GM21367 (cell line): ENCODE data around the gene HEXD.
"Not testable (repeated sequence)": the region's sequence is repeated elsewhere in the genome, so short reads cannot be mapped to it uniquely, and the experiment has no call there.

ENCODE experiments used
- ATAC-seq: cut with Tn5 transposase; IDR thresholded peaks from one replicate; pipeline ENCODE4 v1.9.1; 2021; ENCODE audit not compliant: unreplicated experiment

Gene HEXD

DNA sequence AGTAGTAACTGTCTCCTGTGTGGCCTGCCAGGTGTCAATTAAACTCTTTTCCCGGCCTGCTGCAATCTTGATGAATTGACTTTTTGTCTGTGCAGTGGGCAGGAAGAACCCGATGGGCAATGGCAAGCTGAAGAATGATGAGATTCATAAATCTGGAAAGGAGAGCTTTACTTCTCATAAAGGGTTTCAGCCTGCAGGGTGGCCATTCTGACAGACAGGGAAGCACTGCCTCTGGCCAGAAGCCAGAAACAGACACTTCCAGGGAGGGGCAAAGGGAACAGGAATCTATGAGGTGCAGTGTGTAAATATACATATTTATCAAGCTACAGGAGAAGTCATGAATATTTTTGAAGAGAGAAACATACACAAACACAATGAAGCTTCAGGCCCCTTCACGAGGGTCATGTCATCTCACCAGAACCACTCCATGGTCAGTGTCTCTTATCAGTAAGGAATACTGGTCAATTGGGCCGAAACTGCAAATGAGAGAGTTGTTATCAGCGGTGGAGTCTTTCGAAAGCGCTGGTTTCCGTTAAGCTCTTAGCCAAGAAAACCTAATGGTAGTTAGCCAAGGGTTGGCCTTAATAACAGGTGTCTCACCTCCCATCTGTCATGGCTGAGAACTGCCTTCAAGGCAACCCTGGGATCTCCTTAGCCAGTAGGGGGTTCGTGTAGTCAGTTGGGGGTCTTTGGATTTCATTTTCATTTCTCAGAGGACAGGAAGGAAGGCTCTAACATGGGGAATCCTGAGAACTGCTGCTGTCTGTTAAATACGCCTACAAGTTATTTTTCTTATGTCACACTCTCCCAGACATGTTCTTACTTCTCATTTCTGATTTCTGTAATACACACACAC lies 39.2 kb downstream of the HEXD start:
- ATAC-seq = no peak

DNA sequence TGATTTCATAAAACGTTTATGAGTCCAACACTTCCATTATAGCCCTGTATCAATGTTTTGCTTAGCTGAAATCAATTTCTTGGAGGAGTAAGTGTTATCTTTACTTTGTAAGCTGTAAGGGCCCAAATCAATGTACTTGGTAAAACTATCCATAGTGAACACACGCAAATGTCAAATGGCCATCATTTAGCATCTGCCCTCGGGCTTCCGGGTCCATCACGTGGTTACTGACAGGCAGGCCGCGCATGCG lies 39.7 kb downstream of the HEXD start:
- no peak for ATAC-seq

DNA sequence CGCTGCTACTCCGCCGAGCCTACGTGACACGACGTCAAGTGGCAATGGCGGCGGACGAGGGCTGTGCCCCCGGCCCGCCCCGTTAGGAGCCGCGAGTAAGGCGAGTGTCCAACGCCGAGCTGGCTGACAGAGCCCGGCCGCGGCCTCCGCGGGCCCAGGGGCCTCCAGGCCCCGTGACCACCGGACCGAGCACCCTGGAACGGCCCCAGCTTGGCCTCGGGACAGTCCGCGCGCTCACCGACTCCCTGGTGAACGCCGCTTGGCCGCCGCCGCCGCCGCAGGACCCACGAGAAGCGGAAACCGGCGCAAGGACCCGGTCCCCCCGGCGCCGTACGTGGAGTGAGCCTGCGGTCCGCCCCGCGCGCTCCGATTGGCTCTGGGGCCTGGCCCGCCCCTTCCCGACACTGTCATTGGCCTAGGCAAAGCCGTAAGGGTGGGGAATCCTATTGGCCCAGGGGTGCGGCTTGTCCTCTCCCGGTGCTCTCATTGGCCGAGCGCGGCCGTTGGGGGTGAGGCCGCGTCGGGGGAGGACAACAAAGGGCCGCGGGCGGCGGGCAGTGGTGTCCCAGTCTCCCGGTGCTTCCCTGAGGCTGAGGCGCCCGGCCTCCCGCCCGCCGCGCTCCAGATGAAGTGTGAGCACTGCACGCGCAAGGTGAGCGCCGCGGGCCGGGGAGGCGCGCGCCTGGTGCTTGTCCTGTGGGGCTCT lies 40.2 kb downstream of the HEXD start, which contains the start of gene NARF:
Gene NARF (plus strand): TSS at position 563 of the 706 bp plus-strand sequence. CDS start 63 bp downstream, at position 626.
- ATAC-seq = peak; percentile 88

DNA sequence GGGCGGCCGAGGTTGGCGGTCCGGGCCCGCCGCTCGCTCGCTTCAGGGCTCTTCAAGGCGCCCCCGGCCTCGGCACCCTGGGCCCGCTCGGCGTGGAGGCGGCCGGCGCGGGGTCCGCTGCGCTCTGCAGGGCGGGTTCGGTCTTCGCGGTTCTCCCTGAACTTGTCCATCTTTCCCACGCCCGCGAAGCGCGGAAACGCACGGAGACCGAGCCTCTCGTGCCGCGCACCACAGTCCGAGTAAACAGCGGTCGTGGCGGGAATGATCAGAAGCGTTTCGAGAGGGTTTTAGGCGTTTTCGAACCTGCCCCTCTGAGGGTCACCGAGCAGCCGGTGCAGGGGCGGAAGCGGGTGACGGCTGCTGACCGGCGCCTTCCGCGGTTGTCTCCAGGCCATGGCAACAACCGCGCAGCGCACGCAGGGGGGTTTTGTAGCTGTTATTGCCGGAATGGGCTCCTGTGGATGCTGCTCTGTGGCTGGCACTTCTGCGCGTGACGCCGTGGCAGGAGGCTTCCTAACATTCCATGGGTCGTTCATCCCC lies 40.8 kb downstream of the HEXD start:
- ATAC-seq = peak; percentile 23

DNA sequence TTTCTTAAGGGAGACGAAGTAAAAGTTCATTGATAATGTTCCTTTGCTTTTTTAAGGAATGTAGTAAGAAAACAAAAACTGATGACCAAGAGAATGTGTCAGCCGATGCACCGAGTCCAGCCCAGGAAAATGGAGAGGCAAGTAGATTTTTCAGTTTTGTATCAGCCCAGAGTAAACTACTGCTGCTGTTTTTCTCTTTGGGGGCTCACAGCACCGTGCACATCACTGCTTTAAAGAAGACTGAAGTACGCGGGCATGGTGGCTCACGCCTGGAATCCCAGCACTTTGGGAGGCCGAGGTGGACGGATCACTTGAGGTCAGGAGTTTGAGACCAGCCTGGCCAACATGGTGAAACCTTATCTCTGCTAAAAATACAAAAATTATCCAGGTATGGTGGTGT lies 41.8 kb downstream of the HEXD start:
- ATAC-seq = not testable (repeated sequence)

DNA sequence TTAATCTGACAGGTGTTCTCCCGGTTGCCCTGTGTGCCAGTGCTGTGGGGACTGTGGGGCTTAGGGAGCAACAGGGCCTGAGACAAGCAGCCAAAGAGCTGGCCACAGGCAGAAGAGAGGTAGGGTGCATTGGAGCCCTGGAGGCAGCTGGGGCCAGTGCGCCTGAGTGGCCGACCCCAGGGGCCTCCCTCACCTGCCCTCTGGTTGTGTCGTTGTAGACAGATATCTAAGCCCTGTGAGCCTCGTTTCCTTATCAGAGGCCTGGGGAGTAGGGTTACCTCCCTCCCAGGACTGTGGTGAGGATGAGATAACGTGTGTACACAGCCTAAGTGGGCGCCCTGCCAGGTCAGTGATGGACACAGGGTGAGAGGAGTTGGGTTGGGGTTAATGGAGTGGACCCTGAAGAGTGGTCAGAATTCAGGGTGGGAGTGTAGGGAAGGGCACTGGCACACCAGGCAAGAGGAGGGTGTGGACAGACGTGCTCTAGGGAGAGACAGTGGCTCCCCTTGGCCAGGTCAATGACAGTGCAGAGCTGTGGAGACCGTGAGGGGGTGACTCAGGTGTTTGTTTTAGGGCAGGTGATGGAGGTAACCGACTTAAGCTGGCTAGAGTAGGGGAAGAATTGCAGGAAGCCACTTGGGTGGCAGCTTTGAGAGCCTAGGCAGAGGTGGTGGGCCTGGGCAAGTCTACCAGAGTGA lies 43.8 kb downstream of the HEXD start:
- no peak for ATAC-seq

DNA sequence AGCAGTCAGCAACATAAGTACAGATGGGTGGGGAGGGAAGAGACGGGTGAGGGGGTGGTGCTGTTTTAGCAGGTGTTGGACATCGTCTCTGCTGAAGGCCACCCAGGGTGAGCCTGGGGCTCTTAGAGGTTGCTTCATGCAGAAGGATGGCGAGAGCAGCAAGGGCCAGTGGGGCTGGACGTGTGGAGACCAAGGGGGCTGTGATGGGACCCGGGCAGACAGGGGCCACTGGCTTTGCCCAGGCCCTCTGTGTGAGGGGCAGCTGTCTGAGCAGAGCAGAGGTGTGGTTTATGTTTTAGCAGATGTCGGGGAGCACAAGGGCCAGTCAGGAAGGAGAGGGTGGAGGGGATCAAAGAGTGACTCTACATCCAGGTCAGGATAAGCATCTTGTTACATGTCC lies 45.2 kb downstream of the HEXD start:
- no peak for ATAC-seq

DNA sequence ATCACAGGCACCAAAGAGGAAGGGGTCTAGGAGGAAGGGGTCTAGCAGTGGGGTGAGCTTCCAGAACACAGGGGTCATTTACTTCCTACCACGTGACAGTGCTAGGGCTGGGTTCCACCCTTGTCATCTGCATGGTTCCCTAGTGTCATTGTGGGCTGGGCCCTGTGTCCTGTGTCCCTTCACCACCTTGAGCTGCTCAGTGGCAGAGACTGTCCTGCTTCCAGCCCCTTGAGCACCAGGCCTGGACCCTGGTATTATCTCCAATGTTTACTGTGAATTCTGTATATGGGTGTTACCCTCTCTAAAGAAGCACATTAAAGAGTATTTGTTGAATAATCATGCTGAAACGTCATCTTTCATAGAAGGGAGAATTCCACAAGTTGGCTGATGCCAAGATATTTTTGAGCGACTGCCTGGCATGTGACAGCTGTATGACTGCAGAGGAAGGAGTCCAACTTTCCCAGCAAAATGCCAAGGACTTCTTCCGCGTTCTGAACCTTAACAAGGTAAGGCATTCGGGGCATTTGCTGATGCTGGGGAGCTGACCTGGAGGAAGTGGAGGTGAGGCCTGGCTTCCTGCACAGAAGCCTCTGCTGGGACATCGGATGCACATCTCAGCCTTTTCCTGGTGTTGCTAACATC lies 45.9 kb downstream of the HEXD start:
- ATAC-seq = no peak

DNA sequence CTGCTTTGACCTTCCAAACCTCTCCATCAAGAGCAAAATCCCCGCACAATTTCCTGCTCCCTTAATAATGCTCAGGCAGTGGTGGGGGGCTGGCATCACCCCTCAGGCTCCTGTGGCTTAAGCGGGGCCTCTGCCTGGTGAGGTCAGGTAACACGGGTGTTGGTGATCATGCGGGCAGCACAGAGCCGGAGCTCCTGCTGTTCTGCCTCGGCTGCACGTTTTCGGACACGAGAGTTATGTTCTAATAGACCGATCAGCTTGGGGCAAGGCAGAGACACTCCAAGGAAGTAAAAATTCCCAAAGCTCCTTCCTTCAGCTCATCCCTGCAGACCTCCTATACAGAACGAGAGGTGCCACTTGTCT lies 46.4 kb downstream of the HEXD start:
- ATAC-seq = no peak

DNA sequence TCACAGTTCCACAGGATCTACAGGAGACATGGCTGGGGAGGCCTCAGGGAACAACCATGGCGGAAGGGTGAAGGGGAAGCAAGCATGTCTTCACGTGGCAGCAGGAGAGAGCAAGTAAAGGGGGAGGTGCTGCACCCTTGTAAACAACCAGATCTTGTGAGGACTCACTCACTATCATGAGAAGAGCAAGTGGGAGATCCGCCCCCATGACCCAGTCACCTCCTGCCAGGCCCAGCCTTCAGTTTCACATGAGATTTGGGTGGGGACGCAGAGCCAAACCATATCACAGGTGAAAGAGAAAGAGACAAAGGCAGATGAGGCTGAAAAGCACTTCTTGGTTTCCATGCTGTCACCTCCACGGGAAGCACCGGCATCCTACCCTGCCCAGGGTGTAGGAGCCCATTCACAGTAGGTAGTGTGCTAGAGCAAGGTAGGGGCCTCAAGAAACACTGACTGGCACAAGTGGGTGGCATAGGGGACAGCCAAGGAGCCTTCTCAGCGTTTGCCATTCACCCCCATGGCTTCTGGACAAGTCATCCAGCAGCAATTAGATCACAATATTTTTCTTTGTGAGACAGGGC lies 47.0 kb downstream of the HEXD start:
- ATAC-seq = no peak

DNA sequence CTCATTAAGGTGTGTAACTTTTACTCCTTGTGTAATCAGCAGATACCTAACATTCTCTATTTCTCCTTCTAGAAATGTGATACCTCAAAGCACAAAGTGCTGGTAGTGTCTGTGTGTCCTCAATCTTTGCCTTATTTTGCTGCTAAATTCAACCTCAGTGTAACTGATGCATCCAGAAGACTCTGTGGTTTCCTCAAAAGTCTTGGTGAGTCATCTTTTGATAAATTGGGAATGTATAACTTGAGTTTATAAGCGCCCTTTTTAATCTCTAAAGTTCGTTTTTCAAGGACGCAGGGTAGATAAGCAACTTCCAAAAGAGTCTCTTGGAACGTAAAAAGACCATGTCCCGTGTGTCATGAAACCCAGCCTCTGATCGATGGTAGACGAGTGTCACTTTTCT lies 50.5 kb downstream of the HEXD start:
- ATAC-seq = no peak

DNA sequence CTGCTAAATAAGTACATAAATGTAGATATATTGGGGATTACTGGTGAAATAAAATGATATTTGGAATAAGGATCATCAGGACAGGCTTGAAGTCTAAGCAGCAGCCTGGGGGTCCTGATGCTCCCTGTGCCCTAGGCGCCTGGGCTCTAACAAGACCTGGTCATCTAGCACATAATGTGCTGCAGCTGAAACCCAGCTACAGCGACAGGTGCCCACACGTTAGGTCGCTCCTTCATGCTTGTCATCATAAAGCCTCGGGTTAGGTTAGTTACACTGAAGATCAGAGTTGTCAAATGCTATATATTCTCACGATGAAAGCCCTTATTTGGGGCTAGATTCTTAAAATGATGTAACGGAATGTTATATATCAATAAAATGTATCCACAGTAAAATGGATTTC lies 51.9 kb downstream of the HEXD start:
- ATAC-seq = no peak

DNA sequence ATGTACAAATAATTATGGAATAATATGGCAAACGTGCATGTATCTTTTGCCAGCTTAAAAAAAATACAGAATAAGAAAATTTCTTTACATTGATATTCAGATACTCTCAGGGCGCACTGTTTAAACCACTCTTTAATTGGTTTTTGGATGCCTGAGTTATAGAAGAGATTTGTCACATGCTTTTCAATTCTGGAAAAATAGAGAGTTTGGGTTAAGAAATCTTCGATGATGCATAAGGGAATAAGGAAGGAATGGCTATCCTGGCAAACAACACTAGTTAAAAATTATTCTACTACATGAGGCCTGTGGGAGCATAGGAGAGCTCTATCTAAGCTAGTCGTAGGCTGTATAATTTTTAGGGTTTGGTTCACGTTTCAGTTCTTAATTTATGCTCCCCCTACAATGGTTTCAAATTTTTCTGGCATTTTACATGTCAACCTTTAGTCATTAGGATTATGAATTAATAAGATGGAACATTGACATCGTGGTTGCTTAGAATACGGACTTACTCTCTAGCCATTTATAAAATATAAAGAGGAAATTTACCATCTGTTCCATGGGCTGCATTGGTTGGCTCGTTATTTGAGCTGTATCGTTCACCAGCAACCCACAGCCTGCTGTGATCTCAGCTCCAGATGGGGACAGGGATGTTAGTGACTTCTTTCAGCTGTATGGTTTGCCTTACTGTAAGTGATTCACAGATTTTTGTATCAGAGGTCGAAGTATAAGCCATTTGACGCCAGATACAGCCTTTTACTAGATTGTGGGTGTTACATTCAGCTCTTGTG lies 56.3 kb downstream of the HEXD start:
- no peak for ATAC-seq

DNA sequence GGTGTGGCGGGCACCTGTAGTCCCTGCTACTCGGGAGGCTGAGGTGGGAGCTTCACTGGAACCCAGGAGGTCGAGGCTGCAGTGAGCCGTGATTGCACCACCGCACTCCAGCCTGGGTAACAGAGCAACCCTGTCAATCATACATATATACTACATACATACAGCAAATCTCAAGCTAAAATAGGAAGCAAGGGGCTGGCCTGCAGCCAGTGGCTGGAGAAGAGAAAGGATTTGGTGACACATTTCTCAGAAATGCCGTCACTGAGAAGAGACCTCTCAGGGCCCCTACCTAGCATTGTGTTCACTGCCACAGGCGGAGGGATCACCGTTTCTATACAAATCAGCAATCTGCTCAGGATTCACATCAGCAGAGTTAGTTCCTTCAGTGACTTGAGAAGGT lies 57.3 kb downstream of the HEXD start:
- ATAC-seq = no peak

DNA sequence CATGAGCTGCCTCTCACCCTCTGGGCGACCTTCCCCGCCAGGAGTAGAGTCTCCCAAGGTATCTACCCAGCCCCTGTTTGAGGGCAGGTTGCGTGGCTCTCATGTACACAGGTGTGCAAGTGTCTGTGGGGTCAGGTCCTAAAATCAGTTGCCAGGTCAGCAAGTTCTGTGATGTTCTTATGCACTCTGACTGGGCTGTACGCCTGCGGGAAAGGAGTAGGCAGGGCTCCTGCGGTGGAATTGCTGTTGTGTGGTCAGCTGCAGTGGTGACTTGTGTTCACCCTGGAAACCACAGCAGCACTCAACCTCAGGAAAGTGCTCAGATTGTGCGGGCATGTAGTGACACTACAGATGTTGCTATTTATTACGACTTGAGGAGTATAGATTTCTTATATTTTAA lies 59.8 kb downstream of the HEXD start:
- no peak for ATAC-seq

DNA sequence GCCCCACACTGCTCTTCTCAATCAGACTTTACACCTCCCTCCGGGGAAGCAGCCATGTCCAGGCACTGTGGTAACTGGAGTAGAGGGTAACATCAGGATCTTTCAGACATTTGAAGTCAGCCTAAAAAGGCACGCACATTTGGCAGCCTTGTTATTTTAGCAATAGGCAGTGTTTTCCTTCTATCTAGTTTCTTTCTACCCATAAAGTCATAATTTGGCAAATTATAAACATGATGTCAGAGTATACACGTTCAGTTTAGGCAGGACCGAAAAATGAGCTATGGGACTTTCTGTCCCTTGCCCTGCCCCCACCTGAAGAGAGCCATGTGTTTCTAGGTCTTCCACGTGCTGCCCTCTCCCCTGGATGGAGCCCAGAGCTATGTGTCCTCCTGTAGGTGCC lies 61.5 kb downstream of the HEXD start:
- ATAC-seq = no peak

DNA sequence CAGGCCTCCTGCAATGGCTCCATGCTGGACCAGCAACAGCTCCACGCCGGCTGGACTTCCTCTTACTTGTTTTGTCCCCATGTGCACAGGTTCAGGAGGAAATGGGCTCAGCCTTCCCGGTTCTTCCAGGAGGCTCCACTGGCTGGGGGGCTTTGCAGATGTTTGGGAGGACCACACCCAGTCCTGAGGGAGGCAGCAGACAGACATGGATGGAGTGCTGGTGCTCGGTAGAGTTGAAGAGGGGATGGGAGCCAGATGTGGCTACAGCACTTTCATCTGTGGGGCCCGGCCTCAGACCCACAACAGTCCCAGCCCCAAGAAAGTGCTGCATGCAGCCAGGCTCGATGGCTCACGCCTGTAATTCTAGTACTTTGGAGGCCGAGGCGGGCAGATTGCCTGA lies 62.2 kb downstream of the HEXD start:
- ATAC-seq = no peak

DNA sequence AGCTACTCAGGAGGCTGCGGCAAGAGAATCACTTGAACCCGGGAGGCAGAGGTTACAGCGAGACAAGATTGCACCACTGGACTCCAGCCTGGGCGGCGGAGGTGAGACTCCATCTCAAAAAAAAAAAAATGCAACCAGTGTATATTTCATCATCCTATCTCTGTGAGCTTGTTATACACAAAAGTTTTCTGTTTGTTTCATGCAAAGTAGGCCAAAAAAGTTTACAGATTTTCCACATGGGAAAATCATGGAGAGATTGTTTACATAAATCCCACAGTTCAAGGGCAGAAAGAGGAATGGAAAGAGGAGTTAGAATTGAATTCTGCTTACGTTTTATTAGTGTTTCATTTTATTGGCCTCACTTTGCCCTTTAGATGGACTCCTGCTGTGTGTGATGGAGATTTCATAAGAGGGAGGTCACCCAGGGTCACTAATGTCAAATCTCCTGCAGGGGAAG lies 65.1 kb downstream of the HEXD start:
- no peak for ATAC-seq

DNA sequence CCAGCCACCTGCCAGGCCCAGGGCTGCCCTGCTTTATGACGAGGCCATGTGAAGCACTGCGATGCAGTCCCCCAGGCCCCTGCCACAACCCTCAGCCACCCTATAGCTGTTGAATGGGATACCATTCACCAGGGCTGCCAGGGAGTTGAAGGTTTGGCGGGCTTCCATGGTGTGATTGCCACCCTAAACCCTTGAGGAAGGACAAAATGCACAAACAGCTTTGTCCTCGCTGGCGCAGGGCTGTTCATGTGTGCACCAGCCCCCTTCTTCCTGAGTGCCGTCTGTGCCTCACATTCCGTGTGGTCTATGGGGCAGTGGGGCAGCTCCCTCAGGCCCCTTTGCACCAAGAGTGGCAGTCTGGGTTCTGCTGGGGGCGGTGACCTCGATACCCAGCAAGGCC lies 65.7 kb downstream of the HEXD start:
- ATAC-seq = no peak
